ENCODE results near the gene PARD3. TPM values are rescaled to one million over a fixed set of nuclear protein-coding genes. Genes with fewer than 3 reads are reported as not detected.

PARD3 gene
- total RNA-seq, 1 donor from 2014 or later, result 76.4 TPM

DNA sequence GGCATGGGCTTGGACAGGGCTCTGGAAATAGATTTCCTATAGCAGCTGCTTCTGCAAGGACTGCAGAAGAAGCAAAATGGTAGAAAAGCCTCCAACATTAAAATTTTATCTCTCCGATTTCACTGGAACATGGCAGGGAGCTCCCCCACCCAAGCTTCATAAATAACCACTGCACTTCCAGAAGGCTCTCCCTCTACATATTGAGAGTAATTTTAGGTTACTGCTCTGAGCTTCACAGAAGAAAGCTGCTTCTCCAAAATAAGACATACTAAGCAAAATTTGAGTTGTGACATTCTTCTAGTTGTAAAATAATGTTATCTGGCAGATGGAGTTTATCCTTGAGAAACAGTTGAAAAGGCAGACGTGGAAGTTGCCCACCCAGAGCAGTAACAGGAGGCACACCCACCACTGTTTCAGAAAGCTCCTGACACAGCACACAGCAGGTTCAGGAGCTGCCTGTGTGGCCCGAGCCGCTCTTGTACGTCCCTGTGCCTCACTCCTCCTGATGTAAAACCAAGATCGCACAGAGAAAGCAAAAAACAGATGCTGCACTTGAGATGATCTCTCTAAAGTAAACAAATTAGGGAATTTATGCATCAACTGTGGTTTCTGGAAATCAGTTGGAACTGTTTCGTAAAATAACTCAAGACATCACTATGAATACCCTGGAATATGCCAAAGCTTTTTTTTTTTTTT is 621.0 kb downstream of the PARD3 start:
- no peak for DNase-seq (ENCODE audit: low read depth)
- no peak overlapping the region for H3K4me3 ChIP-seq (ENCODE audit: low read depth, low read length)

DNA sequence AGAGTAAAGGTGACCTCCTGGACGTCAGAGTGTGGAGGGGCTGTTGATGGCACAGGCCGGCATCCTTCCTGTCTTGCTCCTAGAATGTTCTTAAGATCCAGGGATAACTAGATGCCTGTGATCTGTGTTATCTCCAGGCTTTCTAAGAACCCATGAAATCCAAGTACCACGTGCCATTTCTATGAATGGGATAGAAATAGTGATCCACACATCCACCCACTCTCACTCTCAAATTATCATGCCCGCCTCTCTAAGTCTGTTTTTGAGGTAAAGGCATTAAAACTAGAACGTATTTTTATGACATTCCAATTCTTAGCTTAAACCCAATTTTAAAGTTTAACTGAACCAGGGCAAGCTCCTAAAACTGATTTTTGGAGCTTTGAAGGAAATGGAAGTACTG is 622.5 kb downstream of the PARD3 start:
- DNase-seq (ENCODE audit: low read depth), result no peak

More for the DNA sequence above, 621.0 kb downstream of the PARD3 start:
- no peak for TF ChIP-seq CTCF (IDR thresholded peaks at IDR 0.05; ENCODE audit: insufficient read depth, low read length, poor library complexity, severe bottlenecking)
- Histone ChIP-seq H3K27me3 (ENCODE audit: control insufficient read depth, insufficient read depth, low read length) (no peaks in the 10 kb centered on the region), H3K36me3 (ENCODE audit: control insufficient read depth, insufficient read depth, low read length) (no peaks in the 10 kb centered on the region)

DNA sequence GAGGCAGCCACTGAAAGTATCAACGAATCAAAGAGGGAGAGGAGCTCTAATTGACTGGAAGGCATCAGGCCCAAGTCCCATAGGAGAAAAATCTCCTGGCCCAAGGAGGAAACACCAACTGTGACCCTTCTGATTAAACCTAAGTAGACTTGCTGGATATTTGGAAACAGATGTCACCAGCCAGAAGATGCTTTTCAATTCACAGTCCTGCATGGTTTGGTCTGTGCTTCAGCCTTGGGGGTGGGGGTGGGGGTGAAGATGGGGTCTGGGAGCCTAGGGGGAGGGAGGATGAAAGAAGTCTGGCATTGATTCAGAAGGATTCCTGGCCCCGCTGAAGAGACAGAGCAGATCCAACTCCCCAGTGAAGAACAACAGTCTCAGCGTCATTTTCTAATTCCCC is 623.7 kb downstream of the PARD3 start:
- H3K4me3 ChIP-seq (ENCODE audit: low read depth, low read length), result no peak overlapping the region
- DNase-seq (ENCODE audit: low read depth), result no peak
- H3K36me3 ChIP-seq (ENCODE audit: control insufficient read depth, insufficient read depth, low read length), result no peaks in the 10 kb centered on the region
- TF ChIP-seq CTCF (IDR thresholded peaks at IDR 0.05; ENCODE audit: insufficient read depth, low read length, poor library complexity, severe bottlenecking), result no peak
- no peaks in the 10 kb centered on the region for H3K27me3 ChIP-seq (ENCODE audit: control insufficient read depth, insufficient read depth, low read length)

More for the DNA sequence above, 622.5 kb downstream of the PARD3 start:
- TF ChIP-seq CTCF (IDR thresholded peaks at IDR 0.05; ENCODE audit: insufficient read depth, low read length, poor library complexity, severe bottlenecking), result no peak
- Histone ChIP-seq H3K27me3 (ENCODE audit: control insufficient read depth, insufficient read depth, low read length) (no peaks in the 10 kb centered on the region), H3K36me3 (ENCODE audit: control insufficient read depth, insufficient read depth, low read length) (no peaks in the 10 kb centered on the region), H3K4me3 (ENCODE audit: low read depth, low read length) (no peak overlapping the region)

- DNase-seq (ENCODE audit: low read depth), result no peak
- no peak for TF ChIP-seq CTCF (IDR thresholded peaks at IDR 0.05; ENCODE audit: insufficient read depth, low read length, poor library complexity, severe bottlenecking)
- no peaks in the 10 kb centered on the region for H3K36me3 ChIP-seq (ENCODE audit: control insufficient read depth, insufficient read depth, low read length)
- H3K27me3 ChIP-seq (ENCODE audit: control insufficient read depth, insufficient read depth, low read length), result no peaks in the 10 kb centered on the region
- no peak overlapping the region for H3K4me3 ChIP-seq (ENCODE audit: low read depth, low read length)
Observed at GRCh38 chr10:34190580-34190979, 624.5 kb downstream of the PARD3 start.

GRCh38 chr10:34189830-34190229 is 625.3 kb downstream of the PARD3 start:
- DNase-seq (ENCODE audit: low read depth), result no peak
- Histone ChIP-seq H3K27me3 (ENCODE audit: control insufficient read depth, insufficient read depth, low read length) (no peaks in the 10 kb centered on the region), H3K4me3 (ENCODE audit: low read depth, low read length) (no peak overlapping the region), H3K36me3 (ENCODE audit: control insufficient read depth, insufficient read depth, low read length) (no peaks in the 10 kb centered on the region)
- no peak for TF ChIP-seq CTCF (IDR thresholded peaks at IDR 0.05; ENCODE audit: insufficient read depth, low read length, poor library complexity, severe bottlenecking)

DNA sequence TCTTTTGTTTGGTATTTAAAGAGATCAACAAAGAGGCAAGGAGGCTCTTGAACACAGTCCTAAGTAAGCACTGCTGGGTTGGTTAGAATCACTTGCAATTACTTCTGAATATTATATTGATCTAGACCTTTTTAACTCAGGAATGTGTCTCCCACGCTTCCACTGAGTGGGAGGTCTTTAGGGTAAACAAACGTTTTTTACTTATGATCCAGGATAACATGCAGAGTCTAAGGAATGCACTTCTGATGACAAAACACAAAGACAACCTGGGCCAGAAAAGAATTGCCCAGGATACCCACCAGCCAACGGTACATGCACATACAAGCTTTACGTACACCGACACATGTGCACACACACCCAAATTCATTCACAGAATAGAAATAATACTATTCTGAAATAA is 626.9 kb downstream of the PARD3 start:
- Histone ChIP-seq H3K27me3 (ENCODE audit: control insufficient read depth, insufficient read depth, low read length) (no peaks in the 10 kb centered on the region), H3K36me3 (ENCODE audit: control insufficient read depth, insufficient read depth, low read length) (no peaks in the 10 kb centered on the region), H3K4me3 (ENCODE audit: low read depth, low read length) (no peak overlapping the region)
- TF ChIP-seq CTCF (IDR thresholded peaks at IDR 0.05; ENCODE audit: insufficient read depth, low read length, poor library complexity, severe bottlenecking), result no peak
- DNase-seq (ENCODE audit: low read depth), result no peak

All from kidney epithelial cell (primary cell).